Endothelial cell of umbilical vein (primary cell): ENCODE measurements around the gene NEBL. TPM values are rescaled to one million over a fixed set of nuclear protein-coding genes. Genes with fewer than 3 reads are reported as not detected.

ENCODE experiments used
- BruUV-seq: library from RNA; stranded (reverse); fragments of 400-500 nt; replicated peaks from 2 replicates; lab custom pipeline; 2021; lab: Mats Ljungman, UMichigan
- CTCF ChIA-PET: fragments of 300-600, 350-600 bp; sonication (Branson Sonifier 250); formaldehyde crosslinking; loops from one replicate; lab custom pipeline; 2021; ENCODE audit warnings: antibody characterized with exemption, inconsistent platforms; lab: Charles Lee
- POLR2A ChIA-PET: fragments of 300-600, 350-600 bp; sonication (Branson Sonifier 250); formaldehyde crosslinking; loops from one replicate; lab custom pipeline; 2021; ENCODE audit warnings: antibody characterized with exemption, inconsistent platforms; lab: Charles Lee
- DNase-seq: peaks from one replicate; pipeline ENCODE4 v3.0.0-alpha.2; 2011; ENCODE audit warnings: low read depth, low spot score
- FAIRE-seq: peaks from 2 replicates; lab custom pipeline; 2011; peaks lifted over from hg19 to GRCh38; lab: Jason Lieb, UNC
- H2AFZ ChIP-seq: 2 replicates; pipeline ENCODE4 v1.6.0; 2012; ENCODE audit warnings: low read depth, low read length, control low read depth, inconsistent platforms
- H3K27ac ChIP-seq: 2 replicates; pipeline ENCODE4 v1.5.1; 2011; ENCODE audit warnings: low read depth, mild to moderate bottlenecking, control low read depth, low read length, moderate library complexity; ENCODE audit not compliant: insufficient read depth
- H3K27me3 ChIP-seq, 2 experiments: 2 replicates each; pipeline versions ENCODE4 v1.6.0 to v1.6.1; 2011; ENCODE audit warnings: low read length in 2 of 2, mixed read lengths in 1 of 2; ENCODE audit not compliant: control insufficient read depth in 2 of 2, insufficient read depth in 2 of 2
- H3K36me3 ChIP-seq, 2 experiments: 2 replicates in 1 of 2; 3 replicates in 1 of 2; pipeline ENCODE4 v1.5.1; 2011; ENCODE audit warnings: low read length in 2 of 2, mild to moderate bottlenecking in 1 of 2, moderate library complexity in 1 of 2; ENCODE audit not compliant: control insufficient read depth in 2 of 2, insufficient read depth in 2 of 2; ENCODE audit errors: extremely low read depth in 1 of 2
- H3K4me1 ChIP-seq: 3 replicates; pipeline ENCODE4 v1.5.1; 2011; ENCODE audit warnings: mild to moderate bottlenecking, low read length; ENCODE audit not compliant: control insufficient read depth, insufficient read depth; ENCODE audit errors: extremely low read depth
- H3K4me2 ChIP-seq: 2 replicates; pipeline ENCODE4 v1.6.1; 2011; ENCODE audit warnings: low read length, control low read depth, mixed read lengths; ENCODE audit not compliant: insufficient read depth
- H3K4me3 ChIP-seq, 3 experiments: fragments of 200-600 bp in 1 of 3; sonication (generic), shearing (Covaris generic) in 1 of 3; replicated peaks in 1 of 3; 2 replicates each; pipeline ENCODE4 v1.5.1; 2011 to 2016; ENCODE audit warnings: control low read depth in 3 of 3, low read length in 3 of 3, mild to moderate bottlenecking in 2 of 3, inconsistent platforms in 1 of 3, low read depth in 1 of 3, moderate library complexity in 1 of 3; ENCODE audit not compliant: insufficient read depth in 1 of 3
- H3K79me2 ChIP-seq: 2 replicates; pipeline ENCODE4 v1.6.0; 2012; ENCODE audit warnings: low read length, inconsistent platforms; ENCODE audit not compliant: control insufficient read depth, insufficient read depth
- H3K9ac ChIP-seq: replicated peaks from 2 replicates; pipeline ENCODE3; 2011; ENCODE audit warnings: low read length, control low read depth; ENCODE audit not compliant: insufficient read depth; ENCODE audit errors: extremely low read depth
- H3K9me1 ChIP-seq: replicated peaks from 3 replicates; pipeline ENCODE4 v1.6.0; 2011; ENCODE audit warnings: mild to moderate bottlenecking, low read length; ENCODE audit not compliant: control insufficient read depth, insufficient read depth; ENCODE audit errors: extremely low read depth
- H3K9me3 ChIP-seq: replicated peaks from 2 replicates; pipeline ENCODE4 v1.5.1; 2012; ENCODE audit warnings: low read length, inconsistent platforms; ENCODE audit not compliant: control insufficient read depth, insufficient read depth
- H4K20me1 ChIP-seq: replicated peaks from 2 replicates; pipeline ENCODE3; 2011; ENCODE audit warnings: mild to moderate bottlenecking, low read length; ENCODE audit not compliant: control insufficient read depth, insufficient read depth; ENCODE audit errors: extremely low read depth
- CTCF ChIP-seq, 2 donors: IDR thresholded peaks; 1 replicate in 1 of 2; 2 replicates in 1 of 2; pipeline ENCODE4 v1.5.1; 2011; ENCODE audit warnings: low read length in 2 of 2, mild to moderate bottlenecking in 2 of 2, moderate library complexity in 2 of 2, control low read depth in 1 of 2, inconsistent platforms in 1 of 2, low read depth in 1 of 2; ENCODE audit not compliant: insufficient read depth in 1 of 2; ENCODE audit errors: extremely low read depth in 1 of 2
- EZH2 ChIP-seq: IDR thresholded peaks from 2 replicates; pipeline ENCODE4 v1.6.1; 2012; ENCODE audit warnings: borderline replicate concordance, low read depth, mild to moderate bottlenecking, moderate library complexity, low read length, inconsistent platforms; ENCODE audit not compliant: severe bottlenecking
- FOS ChIP-seq: IDR thresholded peaks from 2 replicates; pipeline ENCODE4 v1.6.1; 2011; ENCODE audit warnings: mild to moderate bottlenecking, low read length, moderate library complexity, borderline replicate concordance; ENCODE audit not compliant: insufficient read depth
- GATA2 ChIP-seq: IDR thresholded peaks from 2 replicates; pipeline ENCODE4 v1.7.0; 2011; ENCODE audit warnings: low read depth, mild to moderate bottlenecking, moderate library complexity, mixed read lengths, low read length; ENCODE audit not compliant: insufficient read length, insufficient read depth
- JUN ChIP-seq: IDR thresholded peaks from 2 replicates; pipeline ENCODE4 v1.6.1; 2011; ENCODE audit warnings: borderline replicate concordance, low read depth; ENCODE audit not compliant: insufficient read length, insufficient read depth
- MAX ChIP-seq: IDR thresholded peaks from 2 replicates; pipeline ENCODE4 v1.6.1; 2011; ENCODE audit not compliant: insufficient read depth, insufficient read length
- MYC ChIP-seq: IDR thresholded peaks from one replicate; pipeline ENCODE4 v1.6.1; 2011; ENCODE audit warnings: mild to moderate bottlenecking, low read depth, low read length
- POLR2A ChIP-seq: IDR thresholded peaks from 2 replicates; pipeline ENCODE4 v1.6.1; 2012; ENCODE audit warnings: low read depth, mild to moderate bottlenecking, control low read depth, low read length
- POLR2AphosphoS5 ChIP-seq: IDR thresholded peaks from 2 replicates; pipeline ENCODE4 v1.6.1; 2012; ENCODE audit warnings: low read depth, mild to moderate bottlenecking, control low read depth, low read length, moderate library complexity; ENCODE audit not compliant: insufficient read depth
- dilution Hi-C: fragments of 300-500 bp; cut with MboI; formaldehyde crosslinking; loops from one replicate; pipeline ENCODE4 v1.15.0; 2019; ENCODE audit warnings: low sequenced_read_pairs; ENCODE audit not compliant: extremely low pct_ligation_motif_present
- intact Hi-C: fragments of 100-400 bp; cut with micrococcal nuclease; formaldehyde crosslinking; loops from one replicate; pipeline ENCODE4 v1.10.0; 2022
- polyA plus RNA-seq, 4 experiments: library from polyadenylated mRNA; depleted of rRNA in 3 of 4; stranded (reverse) in 3 of 4; unstranded in 1 of 4; fragments of >200 nt; gene quantifications; 2 replicates each; pipeline versions ENCODE4 v1.2.1 to v1.2.3, GENCODE V29; 2011 to 2012; ENCODE audit warnings: missing spikeins in 1 of 4
- total RNA-seq: library from RNA; stranded (reverse); gene quantifications from 2 replicates; pipeline ENCODE4 v1.2.3, GENCODE V29; 2021

Gene NEBL
- total and polyA plus RNA-seq, 2 donors (not counting 3 experiments of a cell fraction or from before 2014, with no cell fraction given), result 0.17 to 0.66 TPM

DNA sequence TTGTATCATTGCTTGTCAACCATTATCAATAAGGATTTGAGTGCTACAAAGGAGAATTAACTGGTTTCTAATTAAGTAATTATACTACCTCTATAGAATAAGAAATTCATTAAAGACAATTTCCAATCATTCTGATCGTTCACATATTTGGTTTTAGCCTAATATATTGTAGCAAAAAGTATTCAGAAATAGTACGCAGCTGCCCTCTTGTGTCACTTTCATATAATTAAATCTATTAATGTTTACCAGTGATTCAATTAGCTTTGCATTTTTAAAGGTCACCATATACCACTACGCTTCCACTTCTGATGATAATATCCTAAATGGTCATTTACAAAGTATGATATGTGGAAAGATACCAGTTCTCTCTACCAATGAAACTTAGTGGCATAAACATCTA is 128.3 kb downstream of the NEBL start:
- no peaks in the 10 kb centered on the region for H3K4me1 ChIP-seq
- ChIA-PET POLR2A (no interaction called here), CTCF (interaction anchor here (1.1 kb wide), 1 partner anchor 950 kb away, joined by 4 read pairs; no protein-coding TSS in a partner anchor)
- FAIRE-seq, result no peak
- intact Hi-C loops, result no loop called here
- no TSS peak for BruUV-seq
- H4K20me1 ChIP-seq, result no peaks in the 10 kb centered on the region
- dilution Hi-C loops, result no loop called here
- H3K9me3 ChIP-seq, result no peaks in the 10 kb centered on the region
- H3K9me1 ChIP-seq, result no peaks in the 10 kb centered on the region
- no peaks in the 10 kb centered on the region for H3K79me2 ChIP-seq
- H2AFZ ChIP-seq, result no peak overlapping the region
- TF ChIP-seq EZH2 (no peak), CTCF (IDR thresholded peaks at IDR 0.05; ENCODE audit: extremely low read depth in 1 of 2, insufficient read depth in 1 of 2, low read depth in 1 of 2, low read length in 2 of 2) (no peak), FOS (no peak), POLR2AphosphoS5 (no peak), GATA2 (no peak), POLR2A (no peak), JUN (no peak), MYC (no peak), MAX (no peak)
- no peak overlapping the region for H3K4me3 ChIP-seq
- no peaks in the 10 kb centered on the region for H3K36me3 ChIP-seq
- H3K27ac ChIP-seq, result no peak overlapping the region
- no peak overlapping the region for H3K9ac ChIP-seq
- DNase-seq, result no peak
- H3K4me2 ChIP-seq, result no peak overlapping the region
- H3K27me3 ChIP-seq, result no peaks in the 10 kb centered on the region
